Sigmoid colon (tissue), 7 donors: ENCODE results near the gene LALBA. TPM values are rescaled to one million over a fixed set of nuclear protein-coding genes. Genes with fewer than 3 reads are reported as not detected.
"Not testable (repeated sequence)": the region's sequence is repeated elsewhere in the genome, so short reads cannot be mapped to it uniquely, and the experiment has no call there.

Source experiments
- DNase-seq: peaks from one replicate; pipeline ENCODE4 v3.0.0-alpha.2; 2019
- H3K27ac ChIP-seq, 4 donors: fragments of 200-600 bp; sonication (generic); one replicate each; pipeline ENCODE4 v1.5.1; 2016 to 2019; ENCODE audit warnings: mild to moderate bottlenecking in 1 of 4
- H3K27me3 ChIP-seq, 3 donors: fragments of 200-600 bp; sonication (generic); one replicate each; pipeline ENCODE4 v1.5.1; 2019; ENCODE audit warnings: mild to moderate bottlenecking in 1 of 3
- H3K36me3 ChIP-seq, 4 donors: fragments of 200-600 bp; sonication (generic); one replicate each; pipeline ENCODE4 v1.5.1; 2016 to 2019
- H3K4me1 ChIP-seq, 4 donors: fragments of 200-600 bp; sonication (generic); one replicate each; pipeline ENCODE4 v1.5.1; 2017 to 2019
- H3K4me3 ChIP-seq, 4 donors: fragments of 200-600 bp; sonication (generic); one replicate each; pipeline ENCODE4 v1.5.1; 2017 to 2019; ENCODE audit warnings: mild to moderate bottlenecking in 2 of 4, moderate library complexity in 1 of 4
- H3K9me3 ChIP-seq, 4 donors: fragments of 200-600 bp in 3 of 4; sonication (generic) in 3 of 4; one replicate each; pipeline versions ENCODE4 v1.5.1 to v1.6.1; 2013 to 2019
- CTCF ChIP-seq, 4 experiments: fragments of 450-650 bp in 3 of 4; fragments of 200-600 bp in 1 of 4; IDR thresholded peaks; one replicate each; pipeline ENCODE4 v1.5.1; 2016 to 2019; ENCODE audit warnings: antibody characterized with exemption in 4 of 4, mild to moderate bottlenecking in 3 of 4, moderate library complexity in 2 of 4
- EP300 ChIP-seq, 4 donors: sonication (generic); formaldehyde crosslinking; IDR thresholded peaks; one replicate each; pipeline ENCODE4 v1.6.1; 2017; ENCODE audit warnings: antibody characterized with exemption in 4 of 4
- POLR2A ChIP-seq, 2 donors: fragments of 450-650 bp; IDR thresholded peaks; one replicate each; pipeline ENCODE4 v1.6.1; 2016; ENCODE audit warnings: antibody characterized with exemption in 2 of 2, mild to moderate bottlenecking in 2 of 2, moderate library complexity in 2 of 2
- POLR2AphosphoS5 ChIP-seq, 4 donors: sonication (generic); formaldehyde crosslinking; IDR thresholded peaks; one replicate each; pipeline ENCODE4 v1.6.1; 2017; ENCODE audit warnings: antibody characterized with exemption in 4 of 4
- WGBS, 2 donors: extraction: QIAGEN DNeasy Blood & Tissue Kit; methylation state at CpG; one replicate each; pipeline ENCODE4 v1.1.7; 2013; 5-methylcytosine and 5-hydroxymethylcytosine counted together
- intact Hi-C: fragments of 100-400 bp; cut with DNase I; formaldehyde crosslinking; loops from one replicate; pipeline ENCODE4 v1.15.1; 2023
- polyA plus RNA-seq, 3 donors: library from polyadenylated mRNA; stranded (reverse); fragments of 200-250 nt; gene quantifications; one replicate each; pipeline ENCODE4 v1.2.3, GENCODE V29; 2013
- total RNA-seq, 4 donors: library from RNA; depleted of rRNA; stranded (reverse); fragments of >200 nt; gene quantifications; one replicate each; pipeline ENCODE4 v1.1.0, GENCODE V29; 2016
- donor health status: healthy with polysubstance abuse.
- donor health status: Bipolar disorder and iron deficiency.
- donor health status: healthy.

LALBA gene
- total and polyA plus RNA-seq, 7 donors = not detected

GRCh38 chr12:48536602-48537001 lies 33.2 kb downstream of the LALBA start:
- DNase-seq = no peak
- Histone ChIP-seq H3K27me3 (no peaks in the 10 kb centered on the region), H3K36me3 (no peaks in the 10 kb centered on the region), H3K9me3 (peaks cover 0 to 3% (median 0%) of the 10 kb centered on the region in 4 donors), H3K4me3 (no peak overlapping the region), H3K27ac (no peak overlapping the region), H3K4me1 (no peaks in the 10 kb centered on the region)
- WGBS, 2 donors = 84 to 92% methylated on average over 1 of the region's 1 CpG
- intact Hi-C loops = no loop called here
- TF ChIP-seq EP300 (IDR thresholded peaks at IDR 0.05) (no peak), POLR2AphosphoS5 (IDR thresholded peaks at IDR 0.05) (no peak), CTCF (IDR thresholded peaks at IDR 0.05) (no peak), POLR2A (IDR thresholded peaks at IDR 0.05) (no peak)

- Histone ChIP-seq H3K36me3 (no peaks in the 10 kb centered on the region), H3K27ac (no peak overlapping the region), H3K4me1 (no peaks in the 10 kb centered on the region), H3K27me3 (no peaks in the 10 kb centered on the region), H3K4me3 (no peak overlapping the region), H3K9me3 (peaks cover 0 to 3% (median 0%) of the 10 kb centered on the region in 4 donors)
- intact Hi-C loops = no loop called here
- TF ChIP-seq CTCF (IDR thresholded peaks at IDR 0.05) (no peak), EP300 (IDR thresholded peaks at IDR 0.05) (no peak), POLR2A (IDR thresholded peaks at IDR 0.05) (no peak), POLR2AphosphoS5 (IDR thresholded peaks at IDR 0.05) (no peak)
- DNase-seq = no peak
These were observed 37.2 kb downstream of the LALBA start for GRCh38 chr12:48532601-48533000.

- intact Hi-C loops = no loop called here
- Histone ChIP-seq H3K27ac (no peak overlapping the region), H3K9me3 (no peaks in the 10 kb centered on the region), H3K4me1 (no peaks in the 10 kb centered on the region), H3K27me3 (no peaks in the 10 kb centered on the region), H3K36me3 (no peaks in the 10 kb centered on the region), H3K4me3 (no peak overlapping the region)
- no peak for TF ChIP-seq EP300 (IDR thresholded peaks at IDR 0.05)
- TF ChIP-seq POLR2AphosphoS5 (IDR thresholded peaks at IDR 0.05) = no peak
- no peak for TF ChIP-seq CTCF (IDR thresholded peaks at IDR 0.05)
- TF ChIP-seq POLR2A (IDR thresholded peaks at IDR 0.05) = no peak
- no peak for DNase-seq
- 93 to 94% methylated on average over 44 of the region's 44 CpGs for WGBS, 2 donors
These were observed 41.8 kb downstream of the LALBA start for GRCh38 chr12:48527891-48528670.

GRCh38 chr12:48525332-48525731 lies 44.5 kb downstream of the LALBA start, which contains the start of gene OR8S1:
OR8S1 (plus strand) TSS chr12:48525632; CDS start chr12:48525632, 0 bp downstream.
- Histone ChIP-seq H3K4me3 (no peak within 1 kb of the TSS), H3K4me1 (no peaks in the 10 kb centered on the region), H3K9me3 (no peaks in the 10 kb centered on the region), H3K27me3 (no peaks in the 10 kb centered on the region), H3K36me3 (no peaks in the 10 kb centered on the region), H3K27ac (no peak within 1 kb of the TSS)
- intact Hi-C loops = no loop called here
- TF ChIP-seq POLR2A (IDR thresholded peaks at IDR 0.05) (no peak), CTCF (IDR thresholded peaks at IDR 0.05) (no peak), EP300 (IDR thresholded peaks at IDR 0.05) (no peak), POLR2AphosphoS5 (IDR thresholded peaks at IDR 0.05) (no peak)
- WGBS, 2 donors = 74 to 90% methylated on average over 5 of the region's 5 CpGs
- DNase-seq = no peak

- not testable (repeated sequence) for H3K4me1 ChIP-seq, DNase-seq
These were observed 49.5 kb downstream of the LALBA start for GRCh38 chr12:48520381-48520780.

More at GRCh38 chr12:48520381-48520780, 49.5 kb downstream of the LALBA start:
- H3K36me3 ChIP-seq, intact Hi-C loops, H3K4me3 ChIP-seq, H3K9me3 ChIP-seq, H3K27me3 ChIP-seq, H3K27ac ChIP-seq: not testable (repeated sequence)
- WGBS, 2 donors = 90 to 93% methylated on average over 24 of the region's 24 CpGs

Other genes with a start within 250 kb of the LALBA start
- 10 to 100 TPM; 16.6 to 28.5 (median 24.7) TPM for gene ZNF641, start 219.1 kb downstream of the LALBA start, total RNA-seq
- gene ZNF641, start 219.1 kb downstream of the LALBA start, polyA plus RNA-seq = 1 to 10 TPM; 3.0 to 6.6 (median 4.2) TPM
- gene ANP32D, start 97.5 kb downstream of the LALBA start, total RNA-seq = 1 to 10 TPM in 2 of 4 donors, under 1 TPM in 1, not detected in 1; 0.82 to 3.9 (median 1.9) TPM
- gene ANP32D, start 97.5 kb downstream of the LALBA start, polyA plus RNA-seq = not detected
- 1 to 10 TPM in 2 of 4 donors, not detected in 2; 1.2 to 8.3 TPM for gene C12orf54, start 87.5 kb downstream of the LALBA start, total RNA-seq
- under 1 TPM in 1 of 3 donors, not detected in 2; 0.28 TPM for gene C12orf54, start 87.5 kb downstream of the LALBA start, polyA plus RNA-seq
- gene OR8S1, start 44.4 kb downstream of the LALBA start, total RNA-seq = not detected
- gene OR8S1, start 44.4 kb downstream of the LALBA start, polyA plus RNA-seq = not detected
- gene KANSL2, start 112.2 kb upstream of the LALBA start, total RNA-seq = 10 to 100 TPM; 28.2 to 63.0 (median 37.0) TPM
- gene KANSL2, start 112.2 kb upstream of the LALBA start, polyA plus RNA-seq = 10 to 100 TPM; 13.2 to 26.2 (median 14.8) TPM
- 10 to 100 TPM; 20.7 to 29.2 (median 23.9) TPM for gene CCNT1, start 146.7 kb upstream of the LALBA start, total RNA-seq
- gene CCNT1, start 146.7 kb upstream of the LALBA start, polyA plus RNA-seq = 1 to 10 TPM; 3.0 to 7.9 (median 3.7) TPM
- 10 to 100 TPM; 15.2 to 28.5 (median 16.6) TPM for gene ADCY6, start 219.0 kb upstream of the LALBA start, total RNA-seq
- gene ADCY6, start 219.0 kb upstream of the LALBA start, polyA plus RNA-seq = 10 to 100 TPM; 10.2 to 52.5 (median 10.9) TPM
- 10 to 100 TPM; 10.7 to 32.1 (median 18.4) TPM for gene CACNB3, start 248.4 kb upstream of the LALBA start, total RNA-seq
- 10 to 100 TPM; 21.0 to 23.4 (median 22.0) TPM for gene CACNB3, start 248.4 kb upstream of the LALBA start, polyA plus RNA-seq